Activated gamma-delta T cell (primary cell): ENCODE results near the gene RRN3.
"Not testable (repeated sequence)": the region's sequence is repeated elsewhere in the genome, so short reads cannot be mapped to it uniquely, and the experiment has no call there.

Experiments used
- DNase-seq: peaks from one replicate; lab custom pipeline; 2025; lab: John Stamatoyannopoulos, UW

The RRN3 gene

DNA sequence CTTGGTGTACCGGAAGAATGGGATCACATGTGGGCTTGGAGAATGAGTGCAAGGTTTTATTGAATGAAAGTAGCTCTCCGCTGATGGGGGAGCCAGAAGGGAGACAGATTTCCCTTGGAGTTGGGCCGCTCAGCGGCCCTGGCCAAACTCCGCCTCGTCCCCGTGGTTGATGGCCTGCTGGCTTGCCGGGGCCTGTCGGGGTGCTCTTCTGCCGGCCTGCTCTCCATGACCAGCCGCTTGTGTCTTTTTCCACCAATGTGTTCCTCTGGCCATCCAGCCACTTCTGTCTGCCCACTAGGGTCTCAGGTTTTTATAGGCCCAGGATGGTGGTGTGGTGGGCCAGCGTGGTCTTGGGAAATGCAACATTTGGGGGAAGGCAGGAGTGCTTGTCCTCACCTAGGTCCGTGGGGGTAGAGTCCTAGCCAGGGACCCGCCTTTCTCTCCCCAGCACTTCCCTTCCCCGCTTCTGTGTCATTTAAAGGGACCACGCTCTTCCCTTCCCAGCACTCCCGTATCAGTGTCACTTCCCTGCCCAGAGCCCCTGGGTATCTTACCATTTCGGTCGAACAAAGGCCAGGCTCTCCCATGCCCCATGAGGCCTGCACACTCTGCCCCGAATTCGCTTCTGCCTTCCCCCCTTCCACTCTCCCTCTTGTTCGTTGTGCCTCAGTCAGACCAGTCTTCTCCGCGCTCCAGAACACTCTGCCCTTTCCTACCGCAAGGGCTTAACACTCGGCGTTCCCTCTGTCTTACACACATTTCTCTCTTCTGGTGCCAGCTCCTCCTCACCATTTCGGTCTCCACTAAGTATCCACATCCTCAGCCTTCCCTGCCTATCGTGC is 66.3 kb downstream of the RRN3 start:
- DNase-seq, result not testable (repeated sequence)

DNA sequence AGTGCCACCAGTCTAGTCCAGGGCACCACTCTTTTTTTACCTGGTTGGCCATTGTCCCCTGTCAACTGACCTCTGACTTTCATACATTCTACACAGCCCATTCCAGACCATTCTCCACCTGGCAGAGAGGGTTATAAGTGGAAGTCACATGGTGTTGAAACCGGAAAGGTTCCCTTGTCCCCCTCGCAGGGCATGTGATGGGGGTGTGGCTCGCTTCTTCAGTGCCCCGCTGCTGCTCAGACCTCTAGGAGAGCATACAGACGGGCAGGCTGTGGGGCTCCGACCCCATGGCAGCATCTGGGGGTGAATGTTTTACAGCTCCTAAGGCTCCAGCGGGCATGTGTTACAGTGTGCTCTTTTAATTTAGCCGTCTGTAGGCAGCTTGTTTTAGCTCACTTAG is 67.0 kb downstream of the RRN3 start:
- not testable (repeated sequence) for DNase-seq

- DNase-seq, result not testable (repeated sequence)
Measured at GRCh38 chr16:15025234-15025951, 68.7 kb downstream of the RRN3 start.

GRCh38 chr16:15024858-15025199 is 69.2 kb downstream of the RRN3 start:
- DNase-seq, result not testable (repeated sequence)

DNA sequence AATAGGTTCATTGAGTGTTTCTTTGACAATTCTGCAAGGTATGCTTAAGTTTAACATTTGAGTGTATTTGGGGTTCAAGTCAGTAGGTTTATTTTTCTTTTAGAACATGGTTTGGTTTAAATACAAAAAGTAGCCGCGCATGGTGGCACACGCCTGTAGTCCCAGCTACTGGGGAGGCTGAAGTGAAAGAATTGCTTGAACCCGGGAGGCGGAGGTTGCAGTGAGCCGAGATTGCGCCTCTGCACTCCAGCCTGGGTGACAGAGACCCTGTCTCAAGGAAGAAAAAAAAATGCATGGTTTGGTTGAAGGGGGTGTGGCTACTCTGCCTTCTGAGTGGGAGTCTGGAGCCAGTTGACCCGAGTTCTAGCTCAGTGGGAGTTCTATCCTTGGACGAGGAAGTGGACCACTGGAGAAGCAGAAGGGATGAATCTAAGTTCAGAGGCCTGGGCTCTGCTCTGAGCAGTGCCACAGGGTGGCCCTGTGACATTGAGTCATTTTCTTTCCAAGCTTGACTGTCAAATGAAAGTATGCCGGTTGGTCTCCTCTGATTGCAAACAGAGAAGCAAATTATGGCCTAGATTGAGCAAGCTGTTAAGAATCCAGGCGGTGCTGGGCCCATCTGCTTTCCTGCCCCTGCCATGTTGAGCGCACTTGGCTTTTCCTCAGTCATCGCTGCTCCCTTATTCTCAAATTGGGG is 70.5 kb downstream of the RRN3 start:
- not testable (repeated sequence) for DNase-seq

DNA sequence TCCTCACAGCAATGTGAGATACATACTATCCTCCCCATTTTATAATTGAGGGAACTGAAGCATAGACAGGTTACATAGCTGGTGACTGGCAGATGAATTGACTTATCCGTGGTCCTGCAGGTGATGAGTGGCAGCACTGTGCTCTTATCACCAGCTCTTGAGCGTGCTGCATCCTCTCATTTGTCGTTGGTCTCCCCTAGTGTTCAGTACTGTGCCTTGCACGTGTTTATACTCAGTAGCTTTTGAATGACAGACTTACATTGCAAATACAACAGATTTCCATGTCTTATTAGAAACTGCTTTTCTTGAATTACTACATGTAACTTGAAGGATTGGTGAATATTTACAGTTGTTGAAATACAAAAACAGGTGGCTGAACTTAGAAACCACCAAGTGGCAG is 71.9 kb downstream of the RRN3 start:
- DNase-seq, result not testable (repeated sequence)

DNA sequence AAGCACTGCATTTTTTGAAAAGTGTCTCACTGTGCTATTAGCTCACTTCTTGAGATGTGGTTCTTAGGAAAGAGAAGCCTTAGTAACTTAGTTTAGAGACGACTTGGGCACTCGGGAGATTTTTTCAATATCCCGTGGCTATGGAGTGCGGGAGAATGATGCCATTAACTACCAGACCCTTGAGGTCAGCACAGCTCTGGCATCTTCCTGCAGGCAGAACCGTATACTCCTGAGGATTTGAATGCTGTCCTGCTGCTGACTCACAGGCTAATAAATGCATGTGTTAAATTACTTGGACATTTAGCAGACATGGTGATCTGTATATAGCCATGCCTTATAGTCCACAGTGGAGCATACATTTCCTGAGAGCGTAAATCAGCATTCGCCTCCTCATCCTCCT is 72.6 kb downstream of the RRN3 start:
- DNase-seq, result not testable (repeated sequence)

DNA sequence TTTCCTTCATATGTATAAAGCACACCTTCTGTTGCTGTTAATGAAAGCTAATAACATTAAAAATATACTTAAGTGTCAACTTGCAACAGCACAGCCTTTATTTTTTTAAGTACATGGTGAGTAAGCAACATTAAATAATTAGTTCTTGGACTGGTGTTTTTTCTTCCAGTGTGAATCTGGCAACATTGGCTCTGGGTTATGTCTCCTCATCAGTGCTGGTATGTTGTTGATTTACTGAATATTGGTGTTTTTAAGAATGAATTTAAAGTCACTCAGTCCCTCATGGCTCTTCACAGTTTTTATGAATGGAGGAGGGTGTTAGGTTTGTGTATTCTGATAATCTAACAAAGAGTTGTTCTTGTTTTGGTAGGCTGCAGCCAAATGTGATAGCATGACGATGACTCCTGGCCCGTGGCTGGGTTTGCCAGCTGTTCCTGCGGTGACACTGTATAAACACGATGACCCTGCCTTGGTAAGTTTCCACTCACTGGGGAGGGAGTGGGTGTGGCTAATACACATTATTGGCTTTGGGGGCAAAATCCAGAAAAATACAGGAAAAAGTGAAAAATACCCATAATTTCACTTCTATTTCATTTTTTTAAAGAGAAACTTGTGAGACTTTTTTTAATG is 77.0 kb downstream of the RRN3 start:
- not testable (repeated sequence) for DNase-seq

DNA sequence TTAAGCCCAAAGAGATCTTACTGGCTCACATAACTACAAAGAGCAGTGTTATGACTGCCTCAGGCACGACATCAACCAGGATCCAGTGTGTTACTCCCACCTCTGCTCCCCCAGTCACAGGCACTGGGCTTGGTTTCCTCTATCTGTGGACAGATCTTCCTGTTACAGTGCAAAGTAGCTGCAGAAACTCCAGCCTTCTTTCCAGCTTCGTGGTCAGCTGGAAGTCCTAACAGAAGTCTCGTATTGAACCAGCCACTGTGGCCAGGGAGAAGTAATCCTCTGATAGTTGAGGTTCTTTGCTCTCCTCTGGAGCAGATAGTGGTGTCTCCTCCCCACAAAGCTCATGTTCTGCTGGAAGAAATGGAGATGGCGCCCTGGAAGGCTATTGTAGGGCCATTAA is 77.7 kb downstream of the RRN3 start:
- DNase-seq, result not testable (repeated sequence)

GRCh38 chr16:15015671-15016070 is 78.4 kb downstream of the RRN3 start:
- not testable (repeated sequence) for DNase-seq

DNA sequence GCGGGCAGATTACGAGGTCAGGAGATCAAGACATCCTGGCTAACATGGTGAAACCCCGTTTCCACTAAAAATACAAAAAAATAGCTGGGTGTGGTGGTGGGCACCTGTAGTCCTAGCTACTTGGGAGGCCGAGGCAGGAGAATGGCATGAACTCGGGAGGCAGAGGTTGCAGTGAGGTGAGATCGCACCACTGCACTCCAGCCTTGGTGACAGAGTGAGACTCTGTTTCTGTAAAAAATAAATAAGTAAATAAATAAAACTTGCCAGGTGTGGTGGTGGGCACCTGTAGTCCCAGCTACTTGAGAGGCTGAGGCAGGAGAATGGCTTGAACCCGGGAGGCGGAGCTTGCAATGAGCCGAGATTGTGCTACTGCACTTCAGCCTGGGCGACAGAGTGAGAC is 81.1 kb downstream of the RRN3 start:
- DNase-seq, result not testable (repeated sequence)
